K562 (cell line): Measurements from ENCODE around the gene XPO1. TPM values are rescaled to one million over a fixed set of nuclear protein-coding genes. Genes with fewer than 3 reads are reported as not detected.

Experiments
- CREB1 ChIP-seq, 2 experiments: sonication (generic) in 1 of 2; formaldehyde crosslinking in 1 of 2; IDR thresholded peaks; 2 replicates each; pipeline versions ENCODE4 v1.6.1 to v1.8.0; 2012 to 2022; ENCODE audit warnings: inconsistent platforms in 1 of 2, mild to moderate bottlenecking in 1 of 2, missing genetic modification reagents in 1 of 2, moderate library complexity in 1 of 2
- ESRRA ChIP-seq: fragments of 450-650 bp; IDR thresholded peaks from 2 replicates; pipeline ENCODE4 v1.6.1; 2014; ENCODE audit warnings: low read depth, mild to moderate bottlenecking, moderate library complexity, borderline replicate concordance
- EZH2 ChIP-seq: IDR thresholded peaks from 2 replicates; pipeline ENCODE4 v1.6.1; 2012; ENCODE audit warnings: low read depth, mild to moderate bottlenecking, inconsistent platforms, low read length, borderline replicate concordance
- FOXJ2 ChIP-seq: fragments of 200-800 bp; sonication (Bioruptor generic); IDR thresholded peaks from 2 replicates; pipeline ENCODE4 v1.6.1; 2016; ENCODE audit warnings: missing genetic modification characterization, missing compliant biosample characterization
- KDM2B ChIP-seq: fragments of 250-450 bp; sonication (Bioruptor Pico); IDR thresholded peaks from 2 replicates; pipeline ENCODE4 v1.8.0; 2021; ENCODE audit warnings: mild to moderate bottlenecking, moderate library complexity
- LCOR ChIP-seq: sonication (generic); formaldehyde crosslinking; IDR thresholded peaks from 2 replicates; pipeline ENCODE4 v1.8.0; 2022; ENCODE audit warnings: mild to moderate bottlenecking, missing genetic modification reagents
- MYBL2 ChIP-seq, 2 experiments: fragments of 450-650 bp in 1 of 2; sonication (generic) in 1 of 2; formaldehyde crosslinking in 1 of 2; IDR thresholded peaks; 2 replicates each; pipeline versions ENCODE4 v1.6.1 to v1.8.1; 2017 to 2022; ENCODE audit warnings: borderline replicate concordance in 1 of 2, inconsistent platforms in 1 of 2, low read depth in 1 of 2, mild to moderate bottlenecking in 1 of 2, missing genetic modification reagents in 1 of 2, moderate library complexity in 1 of 2
- POLR2H ChIP-seq: IDR thresholded peaks from 2 replicates; pipeline ENCODE4 v1.6.1; 2016; ENCODE audit warnings: missing genetic modification characterization, low read depth, mild to moderate bottlenecking, control low read depth, missing compliant biosample characterization, moderate library complexity
- RBM15 ChIP-seq: fragments of 200-400 bp; formaldehyde crosslinking; IDR thresholded peaks from 2 replicates; pipeline ENCODE4 v1.6.1; 2018; ENCODE audit warnings: mild to moderate bottlenecking, low read length, moderate library complexity; ENCODE audit not compliant: insufficient read depth
- SAFB2 ChIP-seq: fragments of 200-400 bp; formaldehyde crosslinking; IDR thresholded peaks from 2 replicates; pipeline ENCODE4 v1.6.1; 2018; ENCODE audit warnings: borderline replicate concordance, low read length, low read depth, moderate library complexity; ENCODE audit not compliant: severe bottlenecking
- SRSF3 ChIP-seq: fragments of 200-400 bp; formaldehyde crosslinking; IDR thresholded peaks from 2 replicates; pipeline ENCODE4 v1.6.1; 2016; ENCODE audit warnings: mild to moderate bottlenecking, low read length, moderate library complexity; ENCODE audit not compliant: insufficient read depth
- STAT5B ChIP-seq: fragments of 250-450 bp; sonication (Bioruptor Pico); IDR thresholded peaks from 2 replicates; pipeline ENCODE4 v1.8.0; 2021; ENCODE audit warnings: mild to moderate bottlenecking, inconsistent platforms
- ZNF146 ChIP-seq: IDR thresholded peaks from one replicate; pipeline ENCODE4 v1.6.1; 2018; ENCODE audit warnings: missing compliant biosample characterization; ENCODE audit not compliant: unreplicated experiment
- ZNF274 ChIP-seq: IDR thresholded peaks from 2 replicates; pipeline ENCODE4 v1.6.1; 2011; ENCODE audit warnings: low read depth, mild to moderate bottlenecking, low read length, moderate library complexity, borderline replicate concordance
- ZNF431 ChIP-seq: sonication (generic); formaldehyde crosslinking; IDR thresholded peaks from 2 replicates; pipeline ENCODE4 v1.8.0; 2022; ENCODE audit warnings: mild to moderate bottlenecking, missing genetic modification reagents
- ZNF507 ChIP-seq: conservative IDR thresholded peaks from 2 replicates; pipeline ENCODE4 v1.6.1; 2017; ENCODE audit warnings: missing genetic modification characterization, missing compliant biosample characterization
- ZSCAN29 ChIP-seq: fragments of 450-650 bp; IDR thresholded peaks from 2 replicates; pipeline ENCODE4 v1.6.1; 2017
- polyA plus RNA-seq, 8 experiments: library from polyadenylated mRNA; depleted of rRNA in 4 of 8; stranded (reverse) in 5 of 8; unstranded in 3 of 8; fragments of >200 nt; fragmentation: Nextera tagmentation in 2 of 8; fragmentation: Illumina TruSeq in 1 of 8; extraction: Ambion mirVana in 2 of 8; extraction: Trizol in 1 of 8; gene quantifications; 2 replicates each; pipeline versions ENCODE4 v1.2.1 to v1.2.3, GENCODE V29; 2011 to 2014; ENCODE audit warnings: inconsistent platforms in 1 of 8, missing spikeins in 1 of 8
- total RNA-seq, 7 experiments: library from RNA; depleted of rRNA in 6 of 7; stranded (reverse); fragments of >200 nt in 6 of 7; fragmentation: Illumina TruSeq in 2 of 7; extraction: Trizol in 2 of 7; gene quantifications; 2 replicates each; pipeline versions ENCODE4 v1.2.1 to v1.2.3, GENCODE V29; 2011 to 2021; ENCODE audit warnings: low replicate concordance in 1 of 7
- TF ChIP-seq, protein P1 (sequence below): sonication (generic); formaldehyde crosslinking; IDR thresholded peaks from 2 replicates; pipeline ENCODE4 v1.8.0; 2022; ENCODE audit warnings: mild to moderate bottlenecking, missing genetic modification reagents
- TF ChIP-seq, protein P2 (sequence below): IDR thresholded peaks from 2 replicates; pipeline ENCODE4 v1.6.1; 2012; ENCODE audit warnings: low read depth, low read length, improper control_type of control experiment, borderline replicate concordance
- TF ChIP-seq, protein P3 (sequence below): sonication (generic); formaldehyde crosslinking; IDR thresholded peaks from 2 replicates; pipeline ENCODE4 v1.8.1; 2023; ENCODE audit warnings: mild to moderate bottlenecking, missing genetic modification reagents
- TF ChIP-seq, protein P4 (sequence below): sonication (generic); formaldehyde crosslinking; IDR thresholded peaks from 2 replicates; pipeline ENCODE4 v1.5.0; 2020; ENCODE audit warnings: missing genetic modification reagents

Gene XPO1
- total and polyA plus RNA-seq, 9 of the 15 experiments (the other 6 are each of a cell fraction or from before 2014, with no cell fraction given), result 86.2 to 307 (median 216) TPM

DNA sequence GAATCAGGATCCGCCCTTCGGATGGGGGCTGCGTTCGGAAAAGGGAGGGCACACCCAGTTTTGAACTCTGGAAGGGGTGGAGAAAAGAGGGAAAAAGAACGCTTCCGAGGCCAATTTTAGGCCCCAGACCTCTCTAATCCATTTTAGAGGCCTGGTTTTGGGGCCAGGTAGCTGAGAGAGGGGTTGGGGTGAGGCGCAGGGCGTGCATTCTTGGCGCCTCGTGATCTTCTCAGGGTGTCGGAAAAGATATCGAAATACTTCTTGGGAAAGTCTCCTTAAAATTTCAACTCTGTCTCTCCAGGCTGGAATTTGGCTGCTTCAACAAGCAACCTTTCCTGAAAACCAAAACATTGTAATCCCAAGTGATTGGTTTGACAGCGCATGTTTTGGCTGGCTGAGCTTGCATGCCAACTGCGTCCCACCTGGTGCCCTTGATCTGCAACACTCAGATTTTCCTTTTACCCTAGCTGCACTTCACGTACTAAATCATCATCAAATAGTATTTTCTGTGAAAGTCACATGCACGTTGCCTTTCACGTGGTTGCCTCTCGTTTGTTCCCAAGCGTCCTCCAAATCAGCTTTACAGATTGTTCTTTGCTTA lies 864 bp upstream of the XPO1 start (continued):
- TF ChIP-seq FOXJ2 (tag), result no peak
- no peak for TF ChIP-seq ZNF507 (tag)
- TF ChIP-seq RBM15, result no peak
- peak; percentile 35 for TF ChIP-seq POLR2H (tag)
- TF ChIP-seq MYBL2 (IDR thresholded peaks at IDR 0.05; ENCODE audit: low read depth), result 0 out of 2 replicates have a peak, but pooled peaks have one; percentile 19
- TF ChIP-seq MYBL2 (CRISPR knock-in tag; IDR thresholded peaks at IDR 0.05; ENCODE audit: borderline replicate concordance), result no peak
- no peak for TF ChIP-seq LCOR (CRISPR knock-in tag)
- TF ChIP-seq ESRRA, result no peak
- TF ChIP-seq EZH2, result no peak
- TF ChIP-seq STAT5B (CRISPR knock-in tag), result no peak
- no peak for TF ChIP-seq SAFB2
- no peak for TF ChIP-seq ZNF274
- no peak for TF ChIP-seq CREB1 (IDR thresholded peaks at IDR 0.05)
- no peak for TF ChIP-seq CREB1 (CRISPR knock-in tag; IDR thresholded peaks at IDR 0.05)
- TF ChIP-seq, protein P1, sequence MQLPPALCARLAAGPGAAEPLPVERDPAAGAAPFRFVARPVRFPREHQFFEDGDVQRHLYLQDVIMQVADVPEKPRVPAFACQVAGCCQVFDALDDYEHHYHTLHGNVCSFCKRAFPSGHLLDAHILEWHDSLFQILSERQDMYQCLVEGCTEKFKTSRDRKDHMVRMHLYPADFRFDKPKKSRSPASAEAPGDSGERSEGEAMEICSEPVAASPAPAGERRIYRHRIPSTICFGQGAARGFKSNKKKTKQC (CRISPR knock-in tag), result no peak
- TF ChIP-seq KDM2B (CRISPR knock-in tag), result no peak
- TF ChIP-seq ZNF146 (CRISPR knock-in tag), result no peak
- no peak for TF ChIP-seq ZNF431 (CRISPR knock-in tag)
- no peak for TF ChIP-seq SRSF3
- TF ChIP-seq ZSCAN29, result no peak
- TF ChIP-seq, protein P2, sequence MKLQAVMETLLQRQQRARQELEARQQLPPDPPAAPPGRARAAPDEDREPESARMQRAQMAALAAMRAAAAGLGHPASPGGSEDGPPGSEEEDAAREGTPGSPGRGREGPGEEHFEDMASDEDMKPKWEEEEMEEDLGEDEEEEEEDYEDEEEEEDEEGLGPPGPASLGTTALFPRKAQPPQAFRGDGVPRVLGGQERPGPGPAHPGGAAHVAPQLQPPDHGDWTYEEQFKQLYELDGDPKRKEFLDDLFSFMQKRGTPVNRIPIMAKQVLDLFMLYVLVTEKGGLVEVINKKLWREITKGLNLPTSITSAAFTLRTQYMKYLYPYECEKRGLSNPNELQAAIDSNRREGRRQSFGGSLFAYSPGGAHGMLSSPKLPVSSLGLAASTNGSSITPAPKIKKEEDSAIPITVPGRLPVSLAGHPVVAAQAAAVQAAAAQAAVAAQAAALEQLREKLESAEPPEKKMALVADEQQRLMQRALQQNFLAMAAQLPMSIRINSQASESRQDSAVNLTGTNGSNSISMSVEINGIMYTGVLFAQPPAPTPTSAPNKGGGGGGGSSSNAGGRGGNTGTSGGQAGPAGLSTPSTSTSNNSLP, result no peak
- TF ChIP-seq, protein P3, sequence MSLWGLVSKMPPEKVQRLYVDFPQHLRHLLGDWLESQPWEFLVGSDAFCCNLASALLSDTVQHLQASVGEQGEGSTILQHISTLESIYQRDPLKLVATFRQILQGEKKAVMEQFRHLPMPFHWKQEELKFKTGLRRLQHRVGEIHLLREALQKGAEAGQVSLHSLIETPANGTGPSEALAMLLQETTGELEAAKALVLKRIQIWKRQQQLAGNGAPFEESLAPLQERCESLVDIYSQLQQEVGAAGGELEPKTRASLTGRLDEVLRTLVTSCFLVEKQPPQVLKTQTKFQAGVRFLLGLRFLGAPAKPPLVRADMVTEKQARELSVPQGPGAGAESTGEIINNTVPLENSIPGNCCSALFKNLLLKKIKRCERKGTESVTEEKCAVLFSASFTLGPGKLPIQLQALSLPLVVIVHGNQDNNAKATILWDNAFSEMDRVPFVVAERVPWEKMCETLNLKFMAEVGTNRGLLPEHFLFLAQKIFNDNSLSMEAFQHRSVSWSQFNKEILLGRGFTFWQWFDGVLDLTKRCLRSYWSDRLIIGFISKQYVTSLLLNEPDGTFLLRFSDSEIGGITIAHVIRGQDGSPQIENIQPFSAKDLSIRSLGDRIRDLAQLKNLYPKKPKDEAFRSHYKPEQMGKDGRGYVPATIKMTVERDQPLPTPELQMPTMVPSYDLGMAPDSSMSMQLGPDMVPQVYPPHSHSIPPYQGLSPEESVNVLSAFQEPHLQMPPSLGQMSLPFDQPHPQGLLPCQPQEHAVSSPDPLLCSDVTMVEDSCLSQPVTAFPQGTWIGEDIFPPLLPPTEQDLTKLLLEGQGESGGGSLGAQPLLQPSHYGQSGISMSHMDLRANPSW (CRISPR knock-in tag), result no peak
- TF ChIP-seq, protein P4, sequence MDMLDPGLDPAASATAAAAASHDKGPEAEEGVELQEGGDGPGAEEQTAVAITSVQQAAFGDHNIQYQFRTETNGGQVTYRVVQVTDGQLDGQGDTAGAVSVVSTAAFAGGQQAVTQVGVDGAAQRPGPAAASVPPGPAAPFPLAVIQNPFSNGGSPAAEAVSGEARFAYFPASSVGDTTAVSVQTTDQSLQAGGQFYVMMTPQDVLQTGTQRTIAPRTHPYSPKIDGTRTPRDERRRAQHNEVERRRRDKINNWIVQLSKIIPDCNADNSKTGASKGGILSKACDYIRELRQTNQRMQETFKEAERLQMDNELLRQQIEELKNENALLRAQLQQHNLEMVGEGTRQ (CRISPR knock-in tag), result peak; percentile 25; the same call in 1 of the 2 replicates
